ENCODE measurements around the gene GAS2L3. TPM values are rescaled to one million over a fixed set of nuclear protein-coding genes. Genes with fewer than 3 reads are reported as not detected.

The GAS2L3 gene
- total RNA-seq, 4 donors from 2014 or later, result 0.12 to 3.8 (median 0.51) TPM

DNA sequence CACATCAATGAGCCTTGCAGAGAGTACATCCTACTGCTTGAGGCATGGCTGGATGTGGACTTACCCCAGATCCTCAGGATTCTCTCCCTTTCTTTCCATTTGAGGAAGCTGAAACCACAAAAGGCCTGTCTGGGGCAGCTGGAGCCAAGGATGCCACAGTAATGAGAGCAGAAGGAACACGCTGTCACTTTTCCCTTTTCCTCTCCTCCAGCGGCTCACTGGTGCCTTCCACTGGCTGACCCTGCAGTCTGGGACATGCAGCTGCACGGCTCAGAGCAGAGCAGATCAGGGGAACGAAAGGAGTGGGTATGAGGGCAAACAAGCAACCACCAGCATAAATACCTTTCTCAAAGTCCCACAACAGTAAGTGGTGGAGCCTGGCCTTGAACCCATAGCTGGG is 78.2 kb downstream of the GAS2L3 start:
- Histone ChIP-seq H3K27ac (no peak overlapping the region), H3K4me1 (no peaks in the 10 kb centered on the region), H3K9me3 (no peaks in the 10 kb centered on the region), H3K4me3 (no peak overlapping the region), H3K36me3 (no peaks in the 10 kb centered on the region), H3K27me3 (no peaks in the 10 kb centered on the region)
- intact Hi-C loops (cut with DNase I; ENCODE audit: low total_unique reads), result no loop called here
- ATAC-seq (no peak), DNase-seq (no peak)
- TF ChIP-seq, protein P1, sequence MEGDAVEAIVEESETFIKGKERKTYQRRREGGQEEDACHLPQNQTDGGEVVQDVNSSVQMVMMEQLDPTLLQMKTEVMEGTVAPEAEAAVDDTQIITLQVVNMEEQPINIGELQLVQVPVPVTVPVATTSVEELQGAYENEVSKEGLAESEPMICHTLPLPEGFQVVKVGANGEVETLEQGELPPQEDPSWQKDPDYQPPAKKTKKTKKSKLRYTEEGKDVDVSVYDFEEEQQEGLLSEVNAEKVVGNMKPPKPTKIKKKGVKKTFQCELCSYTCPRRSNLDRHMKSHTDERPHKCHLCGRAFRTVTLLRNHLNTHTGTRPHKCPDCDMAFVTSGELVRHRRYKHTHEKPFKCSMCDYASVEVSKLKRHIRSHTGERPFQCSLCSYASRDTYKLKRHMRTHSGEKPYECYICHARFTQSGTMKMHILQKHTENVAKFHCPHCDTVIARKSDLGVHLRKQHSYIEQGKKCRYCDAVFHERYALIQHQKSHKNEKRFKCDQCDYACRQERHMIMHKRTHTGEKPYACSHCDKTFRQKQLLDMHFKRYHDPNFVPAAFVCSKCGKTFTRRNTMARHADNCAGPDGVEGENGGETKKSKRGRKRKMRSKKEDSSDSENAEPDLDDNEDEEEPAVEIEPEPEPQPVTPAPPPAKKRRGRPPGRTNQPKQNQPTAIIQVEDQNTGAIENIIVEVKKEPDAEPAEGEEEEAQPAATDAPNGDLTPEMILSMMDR (IDR thresholded peaks at IDR 0.05 in 4 of 5, conservative IDR thresholded peaks at IDR 0.05 in 1 of 5), result no peak
- TF ChIP-seq POLR2A (IDR thresholded peaks at IDR 0.05), result no peak
- in situ Hi-C loops (cut with MboI; ENCODE audit: low sequenced_read_pairs in 4 of 4), result no loop called here

DNA sequence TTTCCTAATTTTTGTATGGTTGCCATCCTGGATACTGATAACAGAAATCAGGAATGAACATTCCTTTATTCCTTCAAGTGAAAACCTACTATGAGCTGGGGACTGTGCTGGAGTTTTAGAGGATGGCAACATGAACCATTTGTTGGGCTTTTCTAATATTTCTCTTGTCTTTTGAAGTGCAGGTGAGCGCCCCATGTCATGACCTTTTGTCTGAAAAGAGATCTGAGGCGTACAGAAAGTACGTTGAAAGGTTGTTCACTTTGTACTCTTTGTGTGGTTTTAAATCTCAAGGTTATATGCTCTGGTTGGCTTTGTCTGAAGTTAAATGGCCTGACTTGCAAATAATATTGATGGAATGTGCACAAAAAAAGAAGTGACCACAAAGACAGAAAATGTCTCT is 79.0 kb downstream of the GAS2L3 start:
- no peaks in the 10 kb centered on the region for H3K4me1 ChIP-seq
- in situ Hi-C loops (cut with MboI; ENCODE audit: low sequenced_read_pairs in 4 of 4), result no loop called here
- DNase-seq (no peak), ATAC-seq (no peak)
- H3K36me3 ChIP-seq, result no peaks in the 10 kb centered on the region
- intact Hi-C loops (cut with DNase I; ENCODE audit: low total_unique reads), result no loop called here
- no peaks in the 10 kb centered on the region for H3K9me3 ChIP-seq
- no peak overlapping the region for H3K4me3 ChIP-seq
- no peaks in the 10 kb centered on the region for H3K27me3 ChIP-seq
- H3K27ac ChIP-seq, result no peak overlapping the region
- TF ChIP-seq, protein P1 (IDR thresholded peaks at IDR 0.05 in 4 of 5, conservative IDR thresholded peaks at IDR 0.05 in 1 of 5), result no peak
- TF ChIP-seq POLR2A (IDR thresholded peaks at IDR 0.05), result no peak

DNA sequence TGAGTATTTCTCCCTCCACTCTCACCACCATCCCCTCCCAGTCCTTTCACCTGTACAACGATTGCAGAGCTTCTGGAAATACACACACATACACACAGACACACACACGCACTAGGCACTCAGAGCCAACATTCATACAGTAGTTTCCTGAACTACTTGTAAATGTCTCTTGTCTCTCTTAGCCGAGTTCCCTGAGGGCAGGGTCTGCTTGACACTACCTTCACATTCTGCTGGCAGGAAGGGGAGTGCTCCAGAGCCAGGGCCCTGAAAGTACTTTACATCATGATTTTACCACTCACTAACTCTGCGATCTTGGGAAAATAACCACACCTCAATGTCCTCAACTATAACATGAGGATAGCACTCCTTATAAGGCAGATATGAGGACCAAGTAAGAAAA is 82.7 kb downstream of the GAS2L3 start:
- DNase-seq (no peak), ATAC-seq (no peak)
- Histone ChIP-seq H3K4me1 (no peaks in the 10 kb centered on the region), H3K9me3 (no peaks in the 10 kb centered on the region), H3K4me3 (no peak overlapping the region), H3K36me3 (no peaks in the 10 kb centered on the region), H3K27me3 (no peaks in the 10 kb centered on the region), H3K27ac (no peak overlapping the region)
- in situ Hi-C loops (cut with MboI; ENCODE audit: low sequenced_read_pairs in 4 of 4) (no loop called here), intact Hi-C loops (cut with DNase I; ENCODE audit: low total_unique reads) (no loop called here)
- TF ChIP-seq POLR2A (IDR thresholded peaks at IDR 0.05), result no peak

DNA sequence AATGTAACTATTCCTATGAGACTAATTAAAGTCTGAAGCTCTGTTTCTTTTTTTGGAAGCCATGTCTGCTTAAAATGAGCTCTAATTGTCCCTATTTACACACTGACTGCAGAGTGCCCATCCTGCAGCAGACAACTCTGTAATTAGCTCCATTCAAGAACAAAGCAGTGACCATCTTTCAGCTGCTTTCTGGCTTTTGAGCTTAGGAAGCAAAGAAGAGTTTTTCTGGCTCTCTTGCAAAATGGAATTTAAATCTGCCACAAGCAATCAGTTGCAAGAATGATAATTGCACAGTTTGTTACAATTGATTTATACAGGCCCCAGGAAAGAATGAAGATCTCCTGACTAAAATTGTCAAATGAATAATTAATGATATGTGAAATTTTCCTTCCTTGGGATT is 83.4 kb downstream of the GAS2L3 start:
- H3K9me3 ChIP-seq, result no peaks in the 10 kb centered on the region
- H3K27ac ChIP-seq, result no peak overlapping the region
- in situ Hi-C loops (cut with MboI; ENCODE audit: low sequenced_read_pairs in 4 of 4), result no loop called here
- no peaks in the 10 kb centered on the region for H3K36me3 ChIP-seq
- intact Hi-C loops (cut with DNase I; ENCODE audit: low total_unique reads), result no loop called here
- TF ChIP-seq, protein P1 (IDR thresholded peaks at IDR 0.05 in 4 of 5, conservative IDR thresholded peaks at IDR 0.05 in 1 of 5), result no peak
- no peak for TF ChIP-seq POLR2A (IDR thresholded peaks at IDR 0.05)
- H3K27me3 ChIP-seq, result no peaks in the 10 kb centered on the region
- ATAC-seq (no peak), DNase-seq (no peak)
- no peaks in the 10 kb centered on the region for H3K4me1 ChIP-seq
- H3K4me3 ChIP-seq, result no peak overlapping the region

DNA sequence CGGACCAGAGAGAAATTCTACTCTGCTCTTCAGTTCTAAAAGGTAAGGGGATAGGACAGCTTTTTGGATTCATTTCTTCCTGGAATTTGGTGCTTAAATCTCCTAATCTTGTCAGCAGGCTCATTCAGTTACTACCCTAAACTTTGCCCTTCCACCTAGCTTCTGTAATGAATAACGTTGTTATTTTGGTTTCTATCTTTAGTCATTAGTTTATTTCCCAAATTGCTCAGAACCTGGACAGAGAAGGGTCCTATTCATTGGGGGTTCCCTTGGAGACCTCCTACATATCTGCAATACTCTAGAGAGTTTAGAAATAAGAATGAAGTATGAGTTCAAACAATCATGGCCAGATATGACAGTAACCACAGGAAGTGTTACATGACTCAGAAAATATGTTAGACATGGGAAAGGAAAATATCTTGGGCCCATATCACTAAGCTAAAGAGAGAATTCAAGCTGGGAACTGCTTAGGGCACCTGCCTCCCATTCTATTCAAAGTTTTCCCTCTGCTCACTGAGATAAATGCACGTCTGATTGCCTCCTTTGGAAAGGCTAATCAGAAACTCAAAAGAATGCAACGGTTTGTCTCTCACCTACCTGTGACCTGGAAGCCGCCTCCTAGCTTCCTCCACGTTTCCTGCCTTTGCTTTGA is 87.9 kb downstream of the GAS2L3 start:
- no peak for DNase-seq
- no peaks in the 10 kb centered on the region for H3K9me3 ChIP-seq
- no peak for ATAC-seq
- H3K4me3 ChIP-seq, result no peak overlapping the region
- H3K4me1 ChIP-seq, result no peaks in the 10 kb centered on the region
- intact Hi-C loops (cut with DNase I; ENCODE audit: low total_unique reads) (no loop called here), in situ Hi-C loops (cut with MboI; ENCODE audit: low sequenced_read_pairs in 4 of 4) (no loop called here)
- no peaks in the 10 kb centered on the region for H3K27me3 ChIP-seq
- H3K27ac ChIP-seq, result no peak overlapping the region
- TF ChIP-seq, protein P1 (IDR thresholded peaks at IDR 0.05 in 4 of 5, conservative IDR thresholded peaks at IDR 0.05 in 1 of 5), result no peak
- TF ChIP-seq POLR2A (IDR thresholded peaks at IDR 0.05), result no peak
- no peaks in the 10 kb centered on the region for H3K36me3 ChIP-seq
